Ascending aorta (tissue), 2 donors: ENCODE measurements around the gene TLR1. TPM values are rescaled to one million over a fixed set of nuclear protein-coding genes. Genes with fewer than 3 reads are reported as not detected.
"Not testable (repeated sequence)": the region's sequence is repeated elsewhere in the genome, so short reads cannot be mapped to it uniquely, and the experiment has no call there.

Experiments used
- DNase-seq, 2 donors: peaks; one replicate each; pipeline ENCODE4 v3.0.0-alpha.2; 2019; ENCODE audit warnings: low spot score in 2 of 2
- H3K27ac ChIP-seq, 2 donors: fragments of 200-600 bp; sonication (generic); one replicate each; pipeline ENCODE4 v1.5.1; 2016 to 2017; ENCODE audit warnings: mild to moderate bottlenecking in 1 of 2
- H3K27me3 ChIP-seq: fragments of 200-600 bp; sonication (generic); one replicate; pipeline ENCODE4 v1.5.1; 2017
- H3K36me3 ChIP-seq, 2 donors: fragments of 200-600 bp; sonication (generic); one replicate each; pipeline ENCODE4 v1.5.1; 2016
- H3K4me1 ChIP-seq, 2 donors: fragments of 200-600 bp; sonication (generic); one replicate each; pipeline ENCODE4 v1.5.1; 2016 to 2017; ENCODE audit warnings: mild to moderate bottlenecking in 1 of 2
- H3K4me3 ChIP-seq, 2 donors: fragments of 200-600 bp; sonication (generic); one replicate each; pipeline ENCODE4 v1.5.1; 2016 to 2017; ENCODE audit warnings: mild to moderate bottlenecking in 1 of 2
- H3K9me3 ChIP-seq, 2 donors: fragments of 200-600 bp; sonication (generic); one replicate each; pipeline ENCODE4 v1.5.1; 2016
- CTCF ChIP-seq, 3 experiments: fragments of 200-600 bp in 2 of 3; fragments of 450-650 bp in 1 of 3; sonication (generic) in 2 of 3; IDR thresholded peaks; one replicate each; pipeline ENCODE4 v1.5.1; 2016 to 2019; ENCODE audit warnings: antibody characterized with exemption in 3 of 3, mild to moderate bottlenecking in 1 of 3, moderate library complexity in 1 of 3
- intact Hi-C: fragments of 100-400 bp; cut with DNase I; formaldehyde crosslinking; loops from one replicate; pipeline ENCODE4 v1.15.1; 2023
- total RNA-seq: library from RNA; depleted of rRNA; stranded (reverse); fragments of >200 nt; gene quantifications from one replicate; pipeline ENCODE4 v1.1.0, GENCODE V29; 2016

The TLR1 gene
- total RNA-seq, 1 donor from 2014 or later: 1.1 TPM

GRCh38 chr4:38818441-38818976, 13.9 kb upstream of the TLR1 start:
- DNase-seq: no peak
- Histone ChIP-seq H3K36me3 (no peaks in the 10 kb centered on the region), H3K4me1 (no peaks in the 10 kb centered on the region), H3K27me3 (no peaks in the 10 kb centered on the region), H3K27ac (no peak overlapping the region), H3K9me3 (no peaks in the 10 kb centered on the region), H3K4me3 (no peak overlapping the region)
- TF ChIP-seq CTCF (IDR thresholded peaks at IDR 0.05): no peak
- intact Hi-C loops: no loop called here

GRCh38 chr4:38815885-38816782, 11.5 kb upstream of the TLR1 start:
- H3K9me3 ChIP-seq: no peaks in the 10 kb centered on the region
- intact Hi-C loops: no loop called here
- H3K27me3 ChIP-seq: no peaks in the 10 kb centered on the region
- TF ChIP-seq CTCF (IDR thresholded peaks at IDR 0.05): no peak
- peak overlapping the region; percentile 17 to 56 for H3K27ac ChIP-seq
- H3K36me3 ChIP-seq: no peaks in the 10 kb centered on the region
- no peak for DNase-seq
- H3K4me3 ChIP-seq: no peak overlapping the region
- H3K4me1 ChIP-seq: no peaks in the 10 kb centered on the region

DNA sequence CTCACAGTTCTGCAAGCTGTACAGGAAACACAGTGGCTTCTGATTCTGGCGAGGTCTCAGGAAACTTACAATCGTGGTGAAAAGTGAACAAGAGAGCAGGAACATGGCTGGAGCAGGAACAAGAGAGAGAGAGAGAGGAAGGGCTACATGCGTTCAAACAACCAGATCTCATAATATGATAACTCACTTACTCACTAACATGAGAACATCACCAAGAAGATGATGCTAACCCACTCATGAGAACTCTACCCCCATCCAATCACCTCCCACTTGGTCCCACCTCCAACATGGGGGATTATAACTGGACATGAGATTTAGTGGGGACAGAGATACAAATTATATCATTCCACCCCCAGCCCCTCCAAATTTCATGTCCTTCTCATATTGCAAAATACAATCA, 9.8 kb upstream of the TLR1 start:
- Histone ChIP-seq H3K27ac (no peak overlapping the region), H3K9me3 (no peaks in the 10 kb centered on the region), H3K4me1 (no peaks in the 10 kb centered on the region), H3K27me3 (no peaks in the 10 kb centered on the region), H3K4me3 (no peak overlapping the region), H3K36me3 (no peaks in the 10 kb centered on the region)
- TF ChIP-seq CTCF (IDR thresholded peaks at IDR 0.05): no peak
- no peak for DNase-seq
- intact Hi-C loops: no loop called here

GRCh38 chr4:38811297-38811696, 6.7 kb upstream of the TLR1 start:
- DNase-seq: no peak
- intact Hi-C loops: no loop called here
- no peaks in the 10 kb centered on the region for H3K9me3 ChIP-seq

DNA sequence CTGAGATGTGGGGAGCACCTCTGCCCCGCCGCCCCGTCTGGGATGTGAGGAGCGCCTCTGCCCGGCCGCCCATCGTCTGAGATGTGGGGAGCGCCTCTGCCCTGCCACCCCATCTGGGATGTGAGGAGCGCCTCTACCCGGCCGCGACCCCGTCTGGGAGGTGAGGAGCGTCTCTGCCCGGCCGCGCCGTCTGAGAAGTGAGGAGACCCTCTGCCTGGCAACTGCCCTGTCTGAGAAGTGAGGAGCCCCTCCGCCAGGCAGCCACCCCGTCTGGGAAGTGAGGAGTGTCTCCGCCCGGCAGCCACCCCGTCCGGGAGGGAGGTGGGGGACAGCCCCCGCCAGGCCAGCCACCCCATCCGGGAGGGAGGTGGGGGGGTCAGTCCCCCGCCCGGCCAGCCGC, 2.9 kb upstream of the TLR1 start:
- H3K4me3 ChIP-seq, H3K4me1 ChIP-seq, DNase-seq, H3K27ac ChIP-seq, intact Hi-C loops, H3K36me3 ChIP-seq, H3K27me3 ChIP-seq, H3K9me3 ChIP-seq: not testable (repeated sequence)

More at GRCh38 chr4:38811297-38811696, 6.7 kb upstream of the TLR1 start:
- no peak overlapping the region for H3K4me3 ChIP-seq
- no peaks in the 10 kb centered on the region for H3K4me1 ChIP-seq
- no peak overlapping the region for H3K27ac ChIP-seq
- no peaks in the 10 kb centered on the region for H3K36me3 ChIP-seq
- H3K27me3 ChIP-seq: no peaks in the 10 kb centered on the region
- no peak for TF ChIP-seq CTCF (IDR thresholded peaks at IDR 0.05)

GRCh38 chr4:38806251-38806650, 1.7 kb upstream of the TLR1 start:
- peak overlapping the region in 1 of 2 donors; percentile 59 for H3K27ac ChIP-seq
- intact Hi-C loops, H3K9me3 ChIP-seq, DNase-seq, H3K27me3 ChIP-seq, H3K4me3 ChIP-seq, H3K4me1 ChIP-seq, H3K36me3 ChIP-seq: not testable (repeated sequence)
